ENCODE results near the gene TPD52L2. TPM values are rescaled to one million over a fixed set of nuclear protein-coding genes. Genes with fewer than 3 reads are reported as not detected.

TPD52L2 gene
- total and polyA plus RNA-seq, 8 donors, result 16.3 to 47.3 (median 23.7) TPM

DNA sequence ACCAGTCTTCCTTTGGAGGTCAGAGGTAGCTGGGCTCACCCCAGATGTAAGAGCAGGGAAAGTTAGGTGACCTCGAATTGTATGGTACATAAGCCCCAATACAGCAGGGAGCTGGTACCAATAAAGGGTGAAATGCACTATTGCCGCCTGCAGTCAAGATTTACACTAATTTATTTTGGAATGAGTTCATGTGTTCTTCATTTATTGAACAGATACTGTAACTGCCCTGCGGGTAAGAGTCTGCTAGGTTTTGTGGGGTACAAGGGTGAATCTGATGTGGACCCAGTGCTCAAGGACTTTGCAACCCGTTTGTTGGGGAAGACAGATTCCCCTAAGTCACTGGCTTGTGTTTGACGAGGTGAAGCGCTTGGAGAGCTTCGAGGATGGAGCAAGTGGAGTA is 27.3 kb downstream of the TPD52L2 start:
- no peak for DNase-seq
- no peak for FAIRE-seq

DNA sequence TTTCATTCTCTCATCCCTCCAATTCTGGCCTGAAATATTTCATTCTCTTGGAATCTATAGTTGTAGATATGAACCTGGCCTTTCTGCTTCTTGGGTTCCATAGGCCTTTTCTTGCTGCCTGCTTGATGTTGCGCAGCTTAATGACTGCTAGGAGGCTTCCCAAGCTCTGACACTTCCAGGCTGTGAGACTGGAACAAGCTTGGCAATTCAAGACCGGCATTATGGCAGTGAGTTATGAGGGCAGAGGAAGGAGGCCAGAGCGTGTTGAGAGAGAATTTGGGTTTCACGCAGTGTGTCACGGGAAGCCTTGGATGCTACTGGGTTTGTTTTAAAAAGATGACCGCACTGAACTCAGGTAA is 28.9 kb downstream of the TPD52L2 start:
- peak overlapping the region in 2 of 4 donors; percentile 39 to 41 for H3K27ac ChIP-seq
- H3K4me3 ChIP-seq, result peak overlapping the region in 2 of 4 donors; percentile 59 to 64
- ATAC-seq (no peak), FAIRE-seq (no peak), DNase-seq (no peak)
- H3K36me3 ChIP-seq, result peaks cover 0 to 25% (median 0%) of the 10 kb centered on the region in 3 donors
- TF ChIP-seq, protein P1, sequence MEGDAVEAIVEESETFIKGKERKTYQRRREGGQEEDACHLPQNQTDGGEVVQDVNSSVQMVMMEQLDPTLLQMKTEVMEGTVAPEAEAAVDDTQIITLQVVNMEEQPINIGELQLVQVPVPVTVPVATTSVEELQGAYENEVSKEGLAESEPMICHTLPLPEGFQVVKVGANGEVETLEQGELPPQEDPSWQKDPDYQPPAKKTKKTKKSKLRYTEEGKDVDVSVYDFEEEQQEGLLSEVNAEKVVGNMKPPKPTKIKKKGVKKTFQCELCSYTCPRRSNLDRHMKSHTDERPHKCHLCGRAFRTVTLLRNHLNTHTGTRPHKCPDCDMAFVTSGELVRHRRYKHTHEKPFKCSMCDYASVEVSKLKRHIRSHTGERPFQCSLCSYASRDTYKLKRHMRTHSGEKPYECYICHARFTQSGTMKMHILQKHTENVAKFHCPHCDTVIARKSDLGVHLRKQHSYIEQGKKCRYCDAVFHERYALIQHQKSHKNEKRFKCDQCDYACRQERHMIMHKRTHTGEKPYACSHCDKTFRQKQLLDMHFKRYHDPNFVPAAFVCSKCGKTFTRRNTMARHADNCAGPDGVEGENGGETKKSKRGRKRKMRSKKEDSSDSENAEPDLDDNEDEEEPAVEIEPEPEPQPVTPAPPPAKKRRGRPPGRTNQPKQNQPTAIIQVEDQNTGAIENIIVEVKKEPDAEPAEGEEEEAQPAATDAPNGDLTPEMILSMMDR (IDR thresholded peaks at IDR 0.05), result no peak
- intact Hi-C loops (cut with DNase I), result no loop called here
- peaks cover 20 to 22% (median 20%) of the 10 kb centered on the region in 3 donors for H3K4me1 ChIP-seq
- WGBS, 2 donors, result 22 to 24% methylated on average over 6 of the region's 6 CpGs
- H3K27me3 ChIP-seq, result no peaks in the 10 kb centered on the region
- H3K9me3 ChIP-seq, result no peaks in the 10 kb centered on the region

More for the DNA sequence above, 27.3 kb downstream of the TPD52L2 start:
- Histone ChIP-seq H3K4me1 (peaks cover 6 to 8% (median 6%) of the 10 kb centered on the region in 3 donors), H3K36me3 (peaks cover 0 to 25% (median 0%) of the 10 kb centered on the region in 3 donors), H3K27ac (no peak overlapping the region), H3K4me3 (no peak overlapping the region), H3K9me3 (no peaks in the 10 kb centered on the region), H3K27me3 (no peaks in the 10 kb centered on the region)
- ATAC-seq, result no peak
- 79 to 89% methylated on average over 7 of the region's 7 CpGs for WGBS, 2 donors
- intact Hi-C loops (cut with DNase I), result no loop called here
- TF ChIP-seq, protein P1 (IDR thresholded peaks at IDR 0.05), result no peak

DNA sequence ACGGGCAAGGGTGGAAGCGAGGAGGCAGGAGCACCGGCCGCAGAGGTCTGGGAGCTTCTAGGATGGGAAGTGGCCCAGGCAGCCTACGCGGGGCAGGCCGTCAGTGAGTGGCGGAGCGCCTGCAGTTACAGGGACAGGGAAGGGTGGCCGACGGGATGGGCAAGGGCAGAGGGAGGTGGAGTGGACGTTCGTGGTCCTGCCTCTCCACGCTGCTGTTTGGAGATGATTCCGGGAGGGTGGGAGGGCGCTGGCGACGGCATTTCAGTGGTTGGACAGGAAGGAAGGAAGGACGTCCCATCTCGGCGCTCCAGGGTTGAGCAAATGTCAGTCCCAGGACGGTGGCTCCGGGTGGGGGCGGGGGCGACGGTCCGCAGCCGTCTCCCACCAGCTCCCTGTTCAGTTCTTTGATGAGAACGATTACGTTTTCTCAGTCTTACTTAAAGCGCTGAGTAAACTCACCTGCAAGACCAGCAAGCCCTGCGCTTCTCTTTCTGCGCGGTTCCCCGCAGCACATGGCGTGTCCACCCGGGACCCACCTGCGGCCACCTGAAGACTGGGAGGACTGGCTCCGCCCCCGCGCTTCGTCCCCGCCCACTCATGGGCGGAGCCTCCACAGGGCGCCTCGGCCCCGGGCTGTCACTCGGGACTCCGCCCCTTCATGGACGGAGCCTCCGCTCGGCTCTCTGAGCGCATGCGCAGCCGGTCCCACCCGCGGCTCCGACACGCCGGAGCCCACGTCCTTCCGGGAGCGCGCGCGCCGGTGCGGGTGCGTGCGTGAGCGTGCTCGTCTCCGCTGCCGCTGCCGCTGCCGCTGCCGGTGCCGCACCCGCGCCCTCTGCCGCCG is 29.5 kb downstream of the TPD52L2 start, which contains the start of gene DNAJC5:
TSS of gene DNAJC5 (plus strand) at position 769 of the 844 bp plus-strand sequence. CDS start 33,220 bp downstream, outside the sequence.
- no peak for FAIRE-seq
- Histone ChIP-seq H3K4me1 (peaks cover 20 to 22% (median 20%) of the 10 kb centered on the region in 3 donors), H3K9me3 (no peaks in the 10 kb centered on the region), H3K4me3 (peak within 1 kb of the TSS; percentile 37 to 64 (median 56)), H3K27me3 (no peaks in the 10 kb centered on the region), H3K27ac (peak within 1 kb of the TSS; percentile 77 to 90 (median 85)), H3K36me3 (peaks cover 0 to 19% (median 0%) of the 10 kb centered on the region in 3 donors)
- peak; percentile 94 to 99 (median 98) for DNase-seq
- TF ChIP-seq, protein P1 (IDR thresholded peaks at IDR 0.05), result no peak
- intact Hi-C loops (cut with DNase I), result no loop called here
- 1% methylated on average over 69 to 82 of the region's 82 CpGs for WGBS, 2 donors
- peak; percentile 90 to 96 (median 91) for ATAC-seq

DNA sequence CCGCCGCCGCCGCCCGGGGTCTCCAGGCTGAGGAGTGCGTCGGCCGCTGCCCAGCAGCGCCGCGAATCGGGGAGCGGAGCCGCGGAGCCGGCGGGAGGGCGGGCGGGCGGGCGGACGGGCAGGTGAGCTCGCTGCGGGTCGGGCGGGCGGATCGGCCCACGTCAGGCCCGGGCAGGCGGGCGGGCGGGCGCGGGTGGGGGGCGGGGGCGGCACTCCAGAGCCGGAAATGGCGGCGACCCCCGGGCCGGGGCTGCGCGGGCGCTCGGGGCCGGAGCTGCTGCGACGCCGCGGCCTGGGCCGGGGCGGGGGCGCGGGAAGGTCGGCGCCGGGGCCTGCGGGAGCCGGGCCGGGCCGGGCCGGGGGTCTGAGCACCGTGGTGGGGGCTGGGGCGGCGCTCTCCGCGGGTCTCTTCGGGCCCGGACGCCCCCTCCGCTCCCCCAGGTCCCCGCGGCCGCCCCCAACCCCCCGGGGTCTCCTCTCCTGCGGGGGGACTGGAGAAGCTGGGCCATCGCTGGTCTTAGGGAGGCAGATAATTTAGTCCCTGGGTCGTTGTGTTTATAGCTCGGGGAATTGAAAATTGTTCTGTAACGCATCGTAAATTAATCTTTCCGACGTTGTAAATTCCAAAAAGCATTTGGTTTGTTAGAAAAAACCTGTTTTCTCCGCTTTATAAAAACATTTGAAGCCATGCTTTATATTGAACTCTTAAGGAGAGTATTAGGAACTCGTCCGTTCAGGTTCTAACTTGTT is 30.3 kb downstream of the TPD52L2 start:
- Histone ChIP-seq H3K27ac (peak overlapping the region; percentile 77 to 90 (median 85)), H3K27me3 (no peaks in the 10 kb centered on the region), H3K9me3 (no peaks in the 10 kb centered on the region), H3K36me3 (peaks cover 0 to 11% (median 0%) of the 10 kb centered on the region in 3 donors), H3K4me1 (peaks cover 20 to 24% (median 20%) of the 10 kb centered on the region in 3 donors), H3K4me3 (peak overlapping the region; percentile 37 to 64 (median 56))
- DNase-seq (peak in 2 of 6 donors; percentile 53 to 64), FAIRE-seq (no peak), ATAC-seq (no peak)
- WGBS, 2 donors, result 0 to 1% methylated on average over 57 to 87 of the region's 87 CpGs
- TF ChIP-seq, protein P1 (IDR thresholded peaks at IDR 0.05), result no peak
- intact Hi-C loops (cut with DNase I), result no loop called here

Data from pancreas (tissue), 10 donors.